ENCODE data around the gene RPA3. TPM values are rescaled to one million over a fixed set of nuclear protein-coding genes. Genes with fewer than 3 reads are reported as not detected.

RPA3 gene
- total RNA-seq, 1 experiment from 2014 or later = 44.2 TPM

DNA sequence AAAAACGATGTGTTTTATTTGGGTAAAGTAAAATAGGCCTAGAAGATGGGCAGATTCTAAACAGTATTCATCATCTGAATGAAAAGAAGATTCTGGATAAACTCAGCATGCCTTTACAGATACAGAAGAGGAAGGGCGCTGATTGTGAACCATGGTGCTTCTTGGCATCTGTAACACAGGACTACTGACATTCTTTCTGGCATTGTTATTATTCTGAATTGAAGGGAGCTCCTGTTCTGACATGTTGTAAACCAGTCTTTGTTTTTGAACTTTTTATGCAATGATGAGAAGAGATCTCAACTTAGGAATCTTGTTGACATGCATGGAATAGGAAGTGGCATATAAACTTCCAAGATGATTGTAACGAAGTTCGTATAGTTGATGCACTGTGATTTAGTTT is 13.5 kb downstream of the RPA3 start:
- TF ChIP-seq, protein P1, sequence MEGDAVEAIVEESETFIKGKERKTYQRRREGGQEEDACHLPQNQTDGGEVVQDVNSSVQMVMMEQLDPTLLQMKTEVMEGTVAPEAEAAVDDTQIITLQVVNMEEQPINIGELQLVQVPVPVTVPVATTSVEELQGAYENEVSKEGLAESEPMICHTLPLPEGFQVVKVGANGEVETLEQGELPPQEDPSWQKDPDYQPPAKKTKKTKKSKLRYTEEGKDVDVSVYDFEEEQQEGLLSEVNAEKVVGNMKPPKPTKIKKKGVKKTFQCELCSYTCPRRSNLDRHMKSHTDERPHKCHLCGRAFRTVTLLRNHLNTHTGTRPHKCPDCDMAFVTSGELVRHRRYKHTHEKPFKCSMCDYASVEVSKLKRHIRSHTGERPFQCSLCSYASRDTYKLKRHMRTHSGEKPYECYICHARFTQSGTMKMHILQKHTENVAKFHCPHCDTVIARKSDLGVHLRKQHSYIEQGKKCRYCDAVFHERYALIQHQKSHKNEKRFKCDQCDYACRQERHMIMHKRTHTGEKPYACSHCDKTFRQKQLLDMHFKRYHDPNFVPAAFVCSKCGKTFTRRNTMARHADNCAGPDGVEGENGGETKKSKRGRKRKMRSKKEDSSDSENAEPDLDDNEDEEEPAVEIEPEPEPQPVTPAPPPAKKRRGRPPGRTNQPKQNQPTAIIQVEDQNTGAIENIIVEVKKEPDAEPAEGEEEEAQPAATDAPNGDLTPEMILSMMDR (IDR thresholded peaks at IDR 0.05; ENCODE audit: unreplicated experiment) = no peak
- Mint-ChIP-seq H3K4me3 (ENCODE audit: unreplicated experiment) (no peak overlapping the region), H3K27ac (ENCODE audit: low read depth, unreplicated experiment) (no peak overlapping the region), H3K36me3 (ENCODE audit: insufficient read depth, unreplicated experiment) (peaks cover 7% of the 10 kb centered on the region), H3K9me3 (ENCODE audit: unreplicated experiment) (no peaks in the 10 kb centered on the region), H3K27me3 (ENCODE audit: insufficient read depth, unreplicated experiment) (no peaks in the 10 kb centered on the region), H3K4me1 (ENCODE audit: insufficient read depth, unreplicated experiment) (peaks cover 21% of the 10 kb centered on the region)
- DNase-seq (ENCODE audit: unreplicated experiment) = peak; percentile 55
- POLR2A ChIA-PET = interaction anchor here (0.9 to 2.3 kb wide), 4 partner anchors 15 to 66 kb away, joined by 3 to 21 read pairs (median 4); partner anchors contain the start of gene RPA3
- CTCF ChIA-PET = interaction anchor here (0.6 kb wide), 1 partner anchor 62 kb away, joined by 3 read pairs; no protein-coding TSS in a partner anchor
- intact Hi-C loops (cut with micrococcal nuclease) = no loop called here
- BruUV-seq (replicated peaks) = no TSS peak

DNA sequence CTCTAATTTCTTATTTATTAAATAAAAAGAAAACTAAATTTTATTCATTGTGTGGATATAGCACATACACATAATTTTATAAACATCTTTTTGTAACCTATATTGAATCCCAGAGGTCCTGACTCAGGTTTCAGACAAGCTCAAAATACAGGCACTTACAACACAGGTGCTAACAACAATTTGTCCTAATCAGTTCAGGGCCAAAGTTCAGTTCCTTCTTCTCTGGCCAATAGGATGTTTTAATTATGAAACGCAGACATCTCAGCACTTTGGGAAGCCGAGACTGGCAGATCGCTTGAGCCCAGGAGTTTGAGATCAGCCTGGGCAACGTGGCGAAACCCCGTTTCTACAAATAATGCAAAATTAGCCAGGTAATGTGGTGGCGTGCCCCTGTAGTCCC is 15.0 kb downstream of the RPA3 start:
- Mint-ChIP-seq H3K27ac (ENCODE audit: low read depth, unreplicated experiment) (no peak overlapping the region), H3K27me3 (ENCODE audit: insufficient read depth, unreplicated experiment) (no peaks in the 10 kb centered on the region), H3K36me3 (ENCODE audit: insufficient read depth, unreplicated experiment) (peaks cover 7% of the 10 kb centered on the region), H3K4me3 (ENCODE audit: unreplicated experiment) (no peak overlapping the region), H3K9me3 (ENCODE audit: unreplicated experiment) (no peaks in the 10 kb centered on the region), H3K4me1 (ENCODE audit: insufficient read depth, unreplicated experiment) (peaks cover 21% of the 10 kb centered on the region)
- ChIA-PET CTCF (interaction anchor here (1.3 to 2.4 kb wide), 2 partner anchors 10 to 22 kb away, joined by 3 to 8 read pairs; no protein-coding TSS in a partner anchor), POLR2A (interaction anchor here (1.0 to 2.3 kb wide), 2 partner anchors 16 to 266 kb away, joined by 5 to 21 read pairs; partner anchors contain the start of gene RPA3)
- no TSS peak for BruUV-seq (replicated peaks)
- TF ChIP-seq, protein P1 (IDR thresholded peaks at IDR 0.05; ENCODE audit: unreplicated experiment) = no peak
- no peak for DNase-seq (ENCODE audit: unreplicated experiment)
- intact Hi-C loops (cut with micrococcal nuclease) = no loop called here

DNA sequence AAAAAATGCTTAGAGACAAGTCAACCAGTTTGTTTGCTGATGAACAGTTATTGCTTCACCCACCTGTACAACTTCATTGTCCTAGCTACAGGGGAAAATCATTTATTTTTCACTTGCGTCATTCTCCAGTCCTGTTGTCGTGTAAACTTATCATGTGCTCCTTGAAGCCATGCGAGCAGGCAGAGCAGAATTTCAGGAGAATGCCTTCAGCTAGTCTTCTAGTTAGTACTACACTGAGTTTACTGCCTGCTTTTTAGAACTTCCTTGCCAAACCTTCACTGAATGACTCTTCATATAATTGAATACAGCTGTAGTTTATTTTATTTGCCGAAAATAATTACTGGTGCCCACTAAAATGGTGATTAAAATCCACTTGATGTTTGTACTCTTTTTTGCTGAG is 15.6 kb downstream of the RPA3 start:
- CTCF ChIA-PET = interaction anchor here (0.6 to 2.4 kb wide), 4 partner anchors 9 to 264 kb away, joined by 3 to 8 read pairs (median 4); no protein-coding TSS in a partner anchor
- TF ChIP-seq, protein P1 (IDR thresholded peaks at IDR 0.05; ENCODE audit: unreplicated experiment) = no peak
- Mint-ChIP-seq H3K27me3 (ENCODE audit: insufficient read depth, unreplicated experiment) (no peaks in the 10 kb centered on the region), H3K4me1 (ENCODE audit: insufficient read depth, unreplicated experiment) (peaks cover 17% of the 10 kb centered on the region), H3K9me3 (ENCODE audit: unreplicated experiment) (no peaks in the 10 kb centered on the region), H3K27ac (ENCODE audit: low read depth, unreplicated experiment) (no peak overlapping the region), H3K36me3 (ENCODE audit: insufficient read depth, unreplicated experiment) (peaks cover 7% of the 10 kb centered on the region), H3K4me3 (ENCODE audit: unreplicated experiment) (no peak overlapping the region)
- no peak for DNase-seq (ENCODE audit: unreplicated experiment)
- no TSS peak for BruUV-seq (replicated peaks)
- intact Hi-C loops (cut with micrococcal nuclease) = no loop called here
- POLR2A ChIA-PET = interaction anchor here (0.6 to 1.6 kb wide), 6 partner anchors 16 to 267 kb away, joined by 3 to 7 read pairs (median 4); partner anchors contain the start of gene RPA3

DNA sequence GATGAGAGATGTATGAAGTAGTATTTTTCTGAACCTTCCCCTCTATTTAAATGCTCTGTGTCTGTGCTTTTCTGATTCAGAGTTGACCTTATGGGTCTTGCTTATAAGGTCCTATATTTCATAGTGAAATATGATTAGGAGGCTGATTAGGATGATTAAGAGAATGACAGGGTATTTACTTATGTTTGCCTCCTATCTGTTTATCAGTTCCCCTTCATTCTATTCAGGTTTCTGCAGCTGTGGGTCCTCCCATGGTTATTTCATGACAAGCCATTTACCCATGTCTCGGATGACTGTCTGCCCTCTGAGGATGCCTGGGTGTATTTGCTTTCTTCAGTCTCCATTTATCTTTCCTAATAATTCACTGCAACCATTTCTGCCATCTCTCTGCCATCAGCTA is 16.9 kb downstream of the RPA3 start:
- Mint-ChIP-seq H3K27me3 (ENCODE audit: insufficient read depth, unreplicated experiment) (no peaks in the 10 kb centered on the region), H3K36me3 (ENCODE audit: insufficient read depth, unreplicated experiment) (peaks cover 7% of the 10 kb centered on the region), H3K4me1 (ENCODE audit: insufficient read depth, unreplicated experiment) (peaks cover 20% of the 10 kb centered on the region), H3K9me3 (ENCODE audit: unreplicated experiment) (no peaks in the 10 kb centered on the region), H3K27ac (ENCODE audit: low read depth, unreplicated experiment) (no peak overlapping the region), H3K4me3 (ENCODE audit: unreplicated experiment) (no peak overlapping the region)
- no peak for DNase-seq (ENCODE audit: unreplicated experiment)
- intact Hi-C loops (cut with micrococcal nuclease) = no loop called here
- TF ChIP-seq, protein P1 (IDR thresholded peaks at IDR 0.05; ENCODE audit: unreplicated experiment) = no peak
- ChIA-PET CTCF (interaction anchor here (2.4 kb wide), 1 partner anchor 20 kb away, joined by 8 read pairs; no protein-coding TSS in a partner anchor), POLR2A (interaction anchor here (0.8 to 1.8 kb wide), 4 partner anchors 17 to 147 kb away, joined by 3 to 7 read pairs (median 4); partner anchors contain the start of genes RPA3 and UMAD1)
- BruUV-seq (replicated peaks) = no TSS peak

All from MCF 10A (cell line).